Smooth muscle cell (in vitro differentiated cells): ENCODE results near the gene PRIMA1. TPM values are rescaled to one million over a fixed set of nuclear protein-coding genes. Genes with fewer than 3 reads are reported as not detected.

Source experiments
- DNase-seq: peaks from one replicate; lab custom pipeline; 2025; ENCODE audit not compliant: unreplicated experiment; lab: John Stamatoyannopoulos, UW
- H2AFZ ChIP-seq: fragments of 200-600 bp; sonication (generic); 2 replicates; pipeline ENCODE4 v1.6.0; 2016; ENCODE audit warnings: antibody characterized with exemption, low read depth, mild to moderate bottlenecking
- H3F3A ChIP-seq: fragments of 200-600 bp; sonication (generic); 2 replicates; pipeline ENCODE4 v1.6.0; 2017; ENCODE audit warnings: antibody characterized with exemption, low read depth
- H3K27ac ChIP-seq: fragments of 200-600 bp; sonication (generic); 2 replicates; pipeline ENCODE4 v1.5.1; 2016; ENCODE audit warnings: low read depth, mild to moderate bottlenecking
- H3K27me3 ChIP-seq: fragments of 200-600 bp; sonication (generic); 2 replicates; pipeline ENCODE4 v1.6.1; 2016; ENCODE audit warnings: low read depth, mild to moderate bottlenecking
- H3K36me3 ChIP-seq: fragments of 200-600 bp; sonication (generic); 2 replicates; pipeline ENCODE4 v1.5.1; 2016; ENCODE audit warnings: low read depth
- H3K4me1 ChIP-seq: fragments of 200-600 bp; sonication (generic); 2 replicates; pipeline ENCODE4 v1.5.1; 2016; ENCODE audit warnings: low read depth
- H3K4me2 ChIP-seq: fragments of 200-600 bp; sonication (generic); 2 replicates; pipeline ENCODE4 v1.6.0; 2016; ENCODE audit warnings: mild to moderate bottlenecking
- H3K4me3 ChIP-seq: fragments of 200-600 bp; sonication (generic); 2 replicates; pipeline ENCODE4 v1.5.1; 2016; ENCODE audit warnings: mild to moderate bottlenecking
- H3K79me2 ChIP-seq: fragments of 200-600 bp; sonication (generic); 2 replicates; pipeline ENCODE4 v1.6.0; 2016; ENCODE audit warnings: low read depth, mild to moderate bottlenecking
- H3K9ac ChIP-seq: fragments of 200-600 bp; sonication (generic); 2 replicates; pipeline ENCODE4 v1.6.0; 2016; ENCODE audit warnings: low read depth
- H3K9me3 ChIP-seq: fragments of 200-600 bp; sonication (generic); replicated peaks from 2 replicates; pipeline ENCODE4 v1.5.1; 2016; ENCODE audit warnings: low read depth
- H4K20me1 ChIP-seq: fragments of 200-600 bp; sonication (generic); 2 replicates; pipeline ENCODE4 v1.6.0; 2016; ENCODE audit warnings: low read depth
- CTCF ChIP-seq: fragments of 200-600 bp; sonication (generic); IDR thresholded peaks from 2 replicates; pipeline ENCODE4 v1.5.1; 2017; ENCODE audit warnings: borderline replicate concordance, mild to moderate bottlenecking, antibody characterized with exemption; ENCODE audit not compliant: insufficient read depth, poor library complexity, severe bottlenecking
- WGBS: methylation state at CpG from one replicate; pipeline ENCODE4 v1.1.7; 2016; ENCODE audit warnings: low lambda C conversion rate; 5-methylcytosine and 5-hydroxymethylcytosine counted together
- polyA plus RNA-seq: library from polyadenylated mRNA; unstranded; fragments of >200 nt; fragmentation: Nextera tagmentation; extraction: Ambion mirVana; gene quantifications from 2 replicates; pipeline ENCODE4 v1.2.1, GENCODE V29; 2016
- total RNA-seq: library from RNA; depleted of rRNA; stranded (reverse); fragments of >200 nt; gene quantifications from 2 replicates; pipeline ENCODE4 v1.2.3, GENCODE V29; 2014

PRIMA1 gene
- total and polyA plus RNA-seq, 2 experiments from 2014 or later: not detected

GRCh38 chr14:93744876-93745275 is 43.4 kb downstream of the PRIMA1 start:
- Histone ChIP-seq H3K79me2 (no peaks in the 10 kb centered on the region), H2AFZ (no peak overlapping the region), H3K27me3 (no peaks in the 10 kb centered on the region), H3K4me1 (peaks cover 30% of the 10 kb centered on the region), H3K27ac (no peak overlapping the region), H3K9me3 (no peaks in the 10 kb centered on the region), H3K4me2 (no peak overlapping the region), H3K4me3 (no peak overlapping the region), H3K36me3 (no peaks in the 10 kb centered on the region), H3F3A (no peaks in the 10 kb centered on the region), H3K9ac (no peak overlapping the region), H4K20me1 (no peaks in the 10 kb centered on the region)
- TF ChIP-seq CTCF: no peak
- DNase-seq: no peak
- WGBS: 78% methylated on average over 8 of the region's 8 CpGs

- Histone ChIP-seq H3K4me1 (peaks cover 26% of the 10 kb centered on the region), H2AFZ (no peak overlapping the region), H3K27ac (no peak overlapping the region), H3K79me2 (no peaks in the 10 kb centered on the region), H3K27me3 (no peaks in the 10 kb centered on the region), H3F3A (no peaks in the 10 kb centered on the region), H3K9me3 (no peaks in the 10 kb centered on the region), H3K9ac (no peak overlapping the region), H3K4me2 (no peak overlapping the region), H4K20me1 (no peaks in the 10 kb centered on the region), H3K4me3 (no peak overlapping the region), H3K36me3 (no peaks in the 10 kb centered on the region)
- 91% methylated on average over 14 of the region's 14 CpGs for WGBS
- TF ChIP-seq CTCF: no peak
- DNase-seq: no peak
These were observed 44.1 kb downstream of the PRIMA1 start for GRCh38 chr14:93744176-93744575.

GRCh38 chr14:93743270-93744060 is 44.8 kb downstream of the PRIMA1 start:
- H3K4me3 ChIP-seq: no peak overlapping the region
- 93% methylated on average over 26 of the region's 26 CpGs for WGBS
- DNase-seq: no peak
- H3K27me3 ChIP-seq: no peaks in the 10 kb centered on the region
- H3K4me1 ChIP-seq: peaks cover 19% of the 10 kb centered on the region
- no peak overlapping the region for H2AFZ ChIP-seq
- H3K36me3 ChIP-seq: no peaks in the 10 kb centered on the region
- no peaks in the 10 kb centered on the region for H4K20me1 ChIP-seq
- H3K27ac ChIP-seq: no peak overlapping the region
- no peaks in the 10 kb centered on the region for H3K9me3 ChIP-seq
- H3K79me2 ChIP-seq: no peaks in the 10 kb centered on the region
- no peak overlapping the region for H3K4me2 ChIP-seq
- no peak for TF ChIP-seq CTCF
- no peaks in the 10 kb centered on the region for H3F3A ChIP-seq
- no peak overlapping the region for H3K9ac ChIP-seq

DNA sequence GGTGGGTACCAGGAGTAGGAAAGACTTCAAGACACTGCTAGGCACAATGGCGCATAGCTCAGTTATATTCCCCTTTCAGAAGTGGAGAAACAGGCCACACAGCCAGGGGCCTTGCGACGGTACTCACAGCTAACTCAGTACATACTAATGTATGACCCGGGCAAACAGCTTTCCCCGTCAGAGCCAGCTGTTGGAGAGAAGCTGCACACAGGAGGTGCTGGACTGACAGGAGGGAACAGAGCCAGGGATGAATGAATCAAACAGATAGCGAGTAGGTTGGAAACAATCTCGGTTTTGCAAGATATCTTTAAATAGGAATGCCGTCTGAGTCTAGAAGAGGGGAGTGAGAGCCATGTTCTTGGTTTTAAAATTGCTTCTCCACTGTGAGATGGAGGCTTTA is 45.5 kb downstream of the PRIMA1 start:
- WGBS: 86% methylated on average over 8 of the region's 8 CpGs
- no peaks in the 10 kb centered on the region for H3K9me3 ChIP-seq
- no peak overlapping the region for H3K9ac ChIP-seq
- H3K4me1 ChIP-seq: peaks cover 19% of the 10 kb centered on the region
- TF ChIP-seq CTCF: no peak
- no peaks in the 10 kb centered on the region for H4K20me1 ChIP-seq
- H3F3A ChIP-seq: no peaks in the 10 kb centered on the region
- no peaks in the 10 kb centered on the region for H3K36me3 ChIP-seq
- no peak overlapping the region for H3K4me2 ChIP-seq
- H3K27ac ChIP-seq: no peak overlapping the region
- H3K27me3 ChIP-seq: no peaks in the 10 kb centered on the region
- H2AFZ ChIP-seq: no peak overlapping the region
- H3K4me3 ChIP-seq: no peak overlapping the region
- H3K79me2 ChIP-seq: no peaks in the 10 kb centered on the region
- no peak for DNase-seq
